A673 (cell line): ENCODE data around the gene MCM3AP.

Experiments
- EZH2 ChIP-seq: fragments of 200-600 bp; sonication (generic); IDR thresholded peaks from 2 replicates; pipeline ENCODE4 v1.6.1; 2017; ENCODE audit warnings: borderline replicate concordance, low read depth, mild to moderate bottlenecking, mixed read lengths, antibody characterized with exemption, low read length; ENCODE audit not compliant: poor library complexity, severe bottlenecking
- TF ChIP-seq, protein P1 (sequence below): fragments of 300-800, 200-600 bp; sonication (generic); conservative IDR thresholded peaks from 2 replicates; pipeline ENCODE4 v1.5.1; 2017; ENCODE audit warnings: low read depth, mild to moderate bottlenecking, antibody characterized with exemption, low read length, moderate library complexity, mixed read lengths

GRCh38 chr21:46189213-46189958 lies 96.0 kb downstream of the MCM3AP start:
- TF ChIP-seq, protein P1, sequence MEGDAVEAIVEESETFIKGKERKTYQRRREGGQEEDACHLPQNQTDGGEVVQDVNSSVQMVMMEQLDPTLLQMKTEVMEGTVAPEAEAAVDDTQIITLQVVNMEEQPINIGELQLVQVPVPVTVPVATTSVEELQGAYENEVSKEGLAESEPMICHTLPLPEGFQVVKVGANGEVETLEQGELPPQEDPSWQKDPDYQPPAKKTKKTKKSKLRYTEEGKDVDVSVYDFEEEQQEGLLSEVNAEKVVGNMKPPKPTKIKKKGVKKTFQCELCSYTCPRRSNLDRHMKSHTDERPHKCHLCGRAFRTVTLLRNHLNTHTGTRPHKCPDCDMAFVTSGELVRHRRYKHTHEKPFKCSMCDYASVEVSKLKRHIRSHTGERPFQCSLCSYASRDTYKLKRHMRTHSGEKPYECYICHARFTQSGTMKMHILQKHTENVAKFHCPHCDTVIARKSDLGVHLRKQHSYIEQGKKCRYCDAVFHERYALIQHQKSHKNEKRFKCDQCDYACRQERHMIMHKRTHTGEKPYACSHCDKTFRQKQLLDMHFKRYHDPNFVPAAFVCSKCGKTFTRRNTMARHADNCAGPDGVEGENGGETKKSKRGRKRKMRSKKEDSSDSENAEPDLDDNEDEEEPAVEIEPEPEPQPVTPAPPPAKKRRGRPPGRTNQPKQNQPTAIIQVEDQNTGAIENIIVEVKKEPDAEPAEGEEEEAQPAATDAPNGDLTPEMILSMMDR, result no peak
- TF ChIP-seq EZH2, result no peak
